GM12892 (cell line): ENCODE measurements around the gene PANK4.

ENCODE experiments used
- POLR2A ChIP-seq: IDR thresholded peaks from 2 replicates; pipeline ENCODE4 v1.6.1; 2011; ENCODE audit warnings: low read depth, low read length, control low read depth
- POLR2AphosphoS5 ChIP-seq: IDR thresholded peaks from 2 replicates; pipeline ENCODE4 v1.6.1; 2011; ENCODE audit warnings: low read depth, low read length, control low read depth

DNA sequence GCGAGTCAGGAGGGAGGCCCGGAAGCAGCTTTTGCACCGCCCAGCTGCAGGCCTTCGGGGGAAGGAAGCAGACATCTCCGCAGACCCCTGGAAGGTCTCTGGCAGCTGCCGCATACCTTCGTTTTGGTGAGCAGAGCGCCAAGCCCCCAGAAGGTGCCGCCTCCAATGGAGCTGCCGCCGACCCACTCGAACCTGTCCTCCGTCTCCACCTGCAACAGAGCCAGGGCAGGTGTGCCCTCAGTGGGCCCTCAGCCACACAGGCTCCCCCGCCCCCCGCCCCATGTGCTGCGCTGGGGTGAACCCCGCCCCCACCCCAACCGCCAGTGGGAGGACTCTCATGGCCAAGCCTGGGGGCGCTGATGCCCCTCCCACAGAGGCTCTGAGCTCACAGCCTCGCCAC lies 6.2 kb downstream of the PANK4 start:
- no peak for TF ChIP-seq POLR2A
- TF ChIP-seq POLR2AphosphoS5, result no peak
